ENCODE results near the gene NOTCH2. TPM values are rescaled to one million over a fixed set of nuclear protein-coding genes. Genes with fewer than 3 reads are reported as not detected.

The NOTCH2 gene
- total and polyA plus RNA-seq, 9 of the 15 experiments (the other 6 are each of a cell fraction or from before 2014, with no cell fraction given): 0.04 to 1.2 (median 0.28) TPM; not detected in 1

DNA sequence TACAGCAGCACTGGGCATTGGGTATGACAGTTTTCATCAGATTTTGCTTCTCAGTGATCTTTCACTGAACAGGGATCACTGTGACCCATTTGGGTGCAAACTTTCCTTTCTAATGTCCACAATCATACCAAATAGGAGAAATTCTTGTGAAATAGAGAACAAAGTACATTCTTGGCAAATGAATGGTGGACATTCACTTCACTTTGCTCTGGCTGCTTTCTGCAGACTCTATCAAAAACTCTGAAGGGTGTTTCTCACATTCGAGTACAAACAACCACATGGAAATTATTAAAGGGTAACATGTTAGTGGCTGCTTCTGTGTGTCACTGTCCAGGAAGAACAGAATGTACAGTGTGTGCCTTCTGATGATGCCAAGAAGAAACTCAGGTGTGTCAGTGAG, 111.2 kb downstream of the NOTCH2 start:
- intact Hi-C loops (cut with micrococcal nuclease) (no loop called here), in situ Hi-C loops (cut with MboI) (loop anchor here (25.0 kb wide), 1 partner anchor 179 kb away; no protein-coding TSS in a partner anchor)
- DNase-seq (ENCODE audit: extremely low read depth in 1 of 4, low spot score in 3 of 4): no peak
- H3K36me3 ChIP-seq (ENCODE audit: control insufficient read depth, insufficient read depth, low read length): no peaks in the 10 kb centered on the region
- ChIA-PET CTCF (ENCODE audit: low intra/inter-chr PET ratio) (no interaction called here), POLR2A (no interaction called here)
- no TSS peak for BruUV-seq (replicated peaks)
- no peak for ATAC-seq
- H3K27ac ChIP-seq (ENCODE audit: extremely low read depth, low read depth, low read length): no peak overlapping the region
- H4K20me1 ChIP-seq (replicated peaks; ENCODE audit: control insufficient read depth, insufficient read depth, low read length): no peaks in the 10 kb centered on the region
- no peak for FAIRE-seq
- H2AFZ ChIP-seq (ENCODE audit: low read depth, low read length): no peak overlapping the region
- 0% methylated on average over 1 of the region's 1 CpG for WGBS (ENCODE audit: insufficient coverage, low coverage, missing lambda C conversion rate)
- H3K9me3 ChIP-seq (replicated peaks; ENCODE audit: control insufficient read depth, insufficient read depth, low read depth, low read length): no peaks in the 10 kb centered on the region
- no peaks in the 10 kb centered on the region for H3K9me1 ChIP-seq (ENCODE audit: control insufficient read depth, insufficient read depth, low read length)
- H3K4me2 ChIP-seq (ENCODE audit: insufficient read depth, low read length): no peak overlapping the region
- H3K9ac ChIP-seq (ENCODE audit: insufficient read depth in 1 of 2, low read depth in 2 of 2, low read length in 2 of 2): no peak overlapping the region
- no peak overlapping the region for H3K4me3 ChIP-seq
- no peaks in the 10 kb centered on the region for H3K4me1 ChIP-seq (replicated peaks in 1 of 2; ENCODE audit: control insufficient read depth in 2 of 2, insufficient read depth in 2 of 2, low read length in 2 of 2)
- H3K79me2 ChIP-seq (ENCODE audit: control insufficient read depth, insufficient read depth, low read length): no peaks in the 10 kb centered on the region
- peaks cover 5% of the 10 kb centered on the region in 2 experiments; a peak in 3 of 5 replicates for H3K27me3 ChIP-seq (ENCODE audit: control insufficient read depth in 2 of 2, insufficient read depth in 2 of 2, low read length in 2 of 2)
- TF ChIP-seq, protein P1, sequence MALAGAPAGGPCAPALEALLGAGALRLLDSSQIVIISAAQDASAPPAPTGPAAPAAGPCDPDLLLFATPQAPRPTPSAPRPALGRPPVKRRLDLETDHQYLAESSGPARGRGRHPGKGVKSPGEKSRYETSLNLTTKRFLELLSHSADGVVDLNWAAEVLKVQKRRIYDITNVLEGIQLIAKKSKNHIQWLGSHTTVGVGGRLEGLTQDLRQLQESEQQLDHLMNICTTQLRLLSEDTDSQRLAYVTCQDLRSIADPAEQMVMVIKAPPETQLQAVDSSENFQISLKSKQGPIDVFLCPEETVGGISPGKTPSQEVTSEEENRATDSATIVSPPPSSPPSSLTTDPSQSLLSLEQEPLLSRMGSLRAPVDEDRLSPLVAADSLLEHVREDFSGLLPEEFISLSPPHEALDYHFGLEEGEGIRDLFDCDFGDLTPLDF (CRISPR knock-in tag; IDR thresholded peaks at IDR 0.05): no peak
- no peak for TF ChIP-seq ATF6 (CRISPR knock-in tag; IDR thresholded peaks at IDR 0.05)
- TF ChIP-seq ZBTB40 (IDR thresholded peaks at IDR 0.05): no peak
- TF ChIP-seq ZBTB40 (CRISPR knock-in tag; IDR thresholded peaks at IDR 0.05): no peak
- no peak for TF ChIP-seq ZC3H4 (CRISPR knock-in tag; IDR thresholded peaks at IDR 0.05; ENCODE audit: borderline replicate concordance)
- TF ChIP-seq MAX (CRISPR knock-in tag; IDR thresholded peaks at IDR 0.05): no peak
- no peak for TF ChIP-seq CSDE1 (IDR thresholded peaks at IDR 0.05)
- TF ChIP-seq PML (IDR thresholded peaks at IDR 0.05; ENCODE audit: low read length): no peak

Data from K562 (cell line).